ENCODE measurements around the gene ATG2B. TPM values are rescaled to one million over a fixed set of nuclear protein-coding genes. Genes with fewer than 3 reads are reported as not detected.

The ATG2B gene
- total and polyA plus RNA-seq, 2 donors (not counting 1 experiment from before 2014, with no cell fraction given) = 8.1 to 39.6 TPM

- Histone ChIP-seq H3K4me2 (replicated peaks; ENCODE audit: low read depth, low read length, poor library complexity, severe bottlenecking) (no peak overlapping the region), H3K79me2 (ENCODE audit: control insufficient read depth, insufficient read depth, low read length) (no peaks in the 10 kb centered on the region), H3K27ac (ENCODE audit: low read length in 2 of 2) (no peak overlapping the region), H3K9ac (ENCODE audit: low read length) (no peak overlapping the region), H3K36me3 (replicated peaks in 1 of 2; ENCODE audit: control extremely low read depth in 1 of 2, control insufficient read depth in 1 of 2, extremely low read depth in 1 of 2, insufficient read depth in 2 of 2, low read length in 1 of 2) (no peaks in the 10 kb centered on the region), H3K9me3 (ENCODE audit: control extremely low read depth in 1 of 3, control insufficient read depth in 2 of 3, insufficient read depth in 1 of 3, low read length in 2 of 3) (peaks cover 0 to 2% (median 0%) of the 10 kb centered on the region in 3 donors), H3K4me3 (ENCODE audit: control extremely low read depth in 1 of 5, extremely low read depth in 1 of 5, insufficient read depth in 1 of 5, low read depth in 2 of 5, low read length in 4 of 5) (no peak overlapping the region), H4K20me1 (ENCODE audit: control insufficient read depth, insufficient read depth, low read length, poor library complexity, severe bottlenecking) (no peaks in the 10 kb centered on the region), H2AFZ (ENCODE audit: insufficient read depth, low read depth, low read length, poor library complexity, severe bottlenecking) (no peak overlapping the region), H3K27me3 (replicated peaks in 1 of 4; ENCODE audit: control extremely low read depth in 1 of 4, control insufficient read depth in 3 of 4, insufficient read depth in 4 of 4, low read length in 3 of 4) (peaks cover 0 to 8% (median 2%) of the 10 kb centered on the region in 4 experiments), H3K4me1 (ENCODE audit: control insufficient read depth in 2 of 2, insufficient read depth in 2 of 2, low read length in 2 of 2) (no peaks in the 10 kb centered on the region)
- Mint-ChIP-seq H3K4me3 (no peak overlapping the region), H3K27me3 (peaks cover 17% of the 10 kb centered on the region), H3K9me3 (ENCODE audit: insufficient read depth) (no peaks in the 10 kb centered on the region), H3K4me1 (no peaks in the 10 kb centered on the region), H3K27ac (no peak overlapping the region)
- no peak for TF ChIP-seq EZH2 (IDR thresholded peaks at IDR 0.05; ENCODE audit: borderline replicate concordance, insufficient read depth, low read depth, low read length, poor library complexity, severe bottlenecking)
- no peak for TF ChIP-seq CTCF (IDR thresholded peaks at IDR 0.05)
- intact Hi-C loops (cut with micrococcal nuclease) = no loop called here
- 77% methylated on average over 1 of the region's 2 CpGs for WGBS (ENCODE audit: insufficient coverage)
- CTCF ChIA-PET = no interaction called here
- no peak for DNase-seq
- ATAC-seq (ENCODE audit: low read depth) = no peak
- POLR2A ChIA-PET = no interaction called here
Observed at GRCh38 chr14:96260341-96260821, 102.8 kb downstream of the ATG2B start.

GRCh38 chr14:96257900-96258299 lies 105.2 kb downstream of the ATG2B start:
- DNase-seq = no peak
- peaks cover 0 to 2% (median 0%) of the 10 kb centered on the region in 3 donors for H3K9me3 ChIP-seq (ENCODE audit: control extremely low read depth in 1 of 3, control insufficient read depth in 2 of 3, insufficient read depth in 1 of 3, low read length in 2 of 3)
- intact Hi-C loops (cut with micrococcal nuclease) = no loop called here
- no peak overlapping the region for H3K4me3 ChIP-seq (ENCODE audit: control extremely low read depth in 1 of 5, extremely low read depth in 1 of 5, insufficient read depth in 1 of 5, low read depth in 2 of 5, low read length in 4 of 5)
- no peaks in the 10 kb centered on the region for H3K4me1 ChIP-seq (ENCODE audit: control insufficient read depth in 2 of 2, insufficient read depth in 2 of 2, low read length in 2 of 2)
- no peak overlapping the region for H3K27ac ChIP-seq (ENCODE audit: low read length in 2 of 2)
- POLR2A ChIA-PET = no interaction called here
- H3K4me2 ChIP-seq (replicated peaks; ENCODE audit: low read depth, low read length, poor library complexity, severe bottlenecking) = no peak overlapping the region
- H3K27me3 ChIP-seq (replicated peaks in 1 of 4; ENCODE audit: control extremely low read depth in 1 of 4, control insufficient read depth in 3 of 4, insufficient read depth in 4 of 4, low read length in 3 of 4) = peaks cover 0 to 14% (median 2%) of the 10 kb centered on the region in 4 experiments
- Mint-ChIP-seq H3K9me3 (ENCODE audit: insufficient read depth) (no peaks in the 10 kb centered on the region), H3K27me3 (peaks cover 34% of the 10 kb centered on the region), H3K4me1 (no peaks in the 10 kb centered on the region), H3K4me3 (no peak overlapping the region), H3K27ac (no peak overlapping the region)
- TF ChIP-seq CTCF (IDR thresholded peaks at IDR 0.05) = no peak
- TF ChIP-seq EZH2 (IDR thresholded peaks at IDR 0.05; ENCODE audit: borderline replicate concordance, insufficient read depth, low read depth, low read length, poor library complexity, severe bottlenecking) = no peak
- ATAC-seq (ENCODE audit: low read depth) = no peak
- CTCF ChIA-PET = no interaction called here
- H2AFZ ChIP-seq (ENCODE audit: insufficient read depth, low read depth, low read length, poor library complexity, severe bottlenecking) = no peak overlapping the region
- H3K9ac ChIP-seq (ENCODE audit: low read length) = no peak overlapping the region
- H3K79me2 ChIP-seq (ENCODE audit: control insufficient read depth, insufficient read depth, low read length) = no peaks in the 10 kb centered on the region
- no peaks in the 10 kb centered on the region for H4K20me1 ChIP-seq (ENCODE audit: control insufficient read depth, insufficient read depth, low read length, poor library complexity, severe bottlenecking)
- no peaks in the 10 kb centered on the region for H3K36me3 ChIP-seq (replicated peaks in 1 of 2; ENCODE audit: control extremely low read depth in 1 of 2, control insufficient read depth in 1 of 2, extremely low read depth in 1 of 2, insufficient read depth in 2 of 2, low read length in 1 of 2)
